Smooth muscle cell (in vitro differentiated cells): Measurements from ENCODE around the gene AADACL4. TPM values are rescaled to one million over a fixed set of nuclear protein-coding genes. Genes with fewer than 3 reads are reported as not detected.

ENCODE experiments used
- DNase-seq: peaks from one replicate; lab custom pipeline; 2025; ENCODE audit not compliant: unreplicated experiment; lab: John Stamatoyannopoulos, UW
- H2AFZ ChIP-seq: fragments of 200-600 bp; sonication (generic); 2 replicates; pipeline ENCODE4 v1.6.0; 2016; ENCODE audit warnings: antibody characterized with exemption, low read depth, mild to moderate bottlenecking
- H3F3A ChIP-seq: fragments of 200-600 bp; sonication (generic); 2 replicates; pipeline ENCODE4 v1.6.0; 2017; ENCODE audit warnings: antibody characterized with exemption, low read depth
- H3K27ac ChIP-seq: fragments of 200-600 bp; sonication (generic); 2 replicates; pipeline ENCODE4 v1.5.1; 2016; ENCODE audit warnings: low read depth, mild to moderate bottlenecking
- H3K27me3 ChIP-seq: fragments of 200-600 bp; sonication (generic); 2 replicates; pipeline ENCODE4 v1.6.1; 2016; ENCODE audit warnings: low read depth, mild to moderate bottlenecking
- H3K36me3 ChIP-seq: fragments of 200-600 bp; sonication (generic); 2 replicates; pipeline ENCODE4 v1.5.1; 2016; ENCODE audit warnings: low read depth
- H3K4me1 ChIP-seq: fragments of 200-600 bp; sonication (generic); 2 replicates; pipeline ENCODE4 v1.5.1; 2016; ENCODE audit warnings: low read depth
- H3K4me2 ChIP-seq: fragments of 200-600 bp; sonication (generic); 2 replicates; pipeline ENCODE4 v1.6.0; 2016; ENCODE audit warnings: mild to moderate bottlenecking
- H3K4me3 ChIP-seq: fragments of 200-600 bp; sonication (generic); 2 replicates; pipeline ENCODE4 v1.5.1; 2016; ENCODE audit warnings: mild to moderate bottlenecking
- H3K79me2 ChIP-seq: fragments of 200-600 bp; sonication (generic); 2 replicates; pipeline ENCODE4 v1.6.0; 2016; ENCODE audit warnings: low read depth, mild to moderate bottlenecking
- H3K9ac ChIP-seq: fragments of 200-600 bp; sonication (generic); 2 replicates; pipeline ENCODE4 v1.6.0; 2016; ENCODE audit warnings: low read depth
- H3K9me3 ChIP-seq: fragments of 200-600 bp; sonication (generic); replicated peaks from 2 replicates; pipeline ENCODE4 v1.5.1; 2016; ENCODE audit warnings: low read depth
- H4K20me1 ChIP-seq: fragments of 200-600 bp; sonication (generic); 2 replicates; pipeline ENCODE4 v1.6.0; 2016; ENCODE audit warnings: low read depth
- WGBS: methylation state at CpG from one replicate; pipeline ENCODE4 v1.1.7; 2016; ENCODE audit warnings: low lambda C conversion rate; 5-methylcytosine and 5-hydroxymethylcytosine counted together
- polyA plus RNA-seq: library from polyadenylated mRNA; unstranded; fragments of >200 nt; fragmentation: Nextera tagmentation; extraction: Ambion mirVana; gene quantifications from 2 replicates; pipeline ENCODE4 v1.2.1, GENCODE V29; 2016
- total RNA-seq: library from RNA; depleted of rRNA; stranded (reverse); fragments of >200 nt; gene quantifications from 2 replicates; pipeline ENCODE4 v1.2.3, GENCODE V29; 2014
- TF ChIP-seq, protein P1 (sequence below): fragments of 200-600 bp; sonication (generic); IDR thresholded peaks from 2 replicates; pipeline ENCODE4 v1.5.1; 2017; ENCODE audit warnings: borderline replicate concordance, mild to moderate bottlenecking, antibody characterized with exemption; ENCODE audit not compliant: insufficient read depth, poor library complexity, severe bottlenecking

AADACL4 gene
- total and polyA plus RNA-seq, 2 experiments from 2014 or later = not detected

DNA sequence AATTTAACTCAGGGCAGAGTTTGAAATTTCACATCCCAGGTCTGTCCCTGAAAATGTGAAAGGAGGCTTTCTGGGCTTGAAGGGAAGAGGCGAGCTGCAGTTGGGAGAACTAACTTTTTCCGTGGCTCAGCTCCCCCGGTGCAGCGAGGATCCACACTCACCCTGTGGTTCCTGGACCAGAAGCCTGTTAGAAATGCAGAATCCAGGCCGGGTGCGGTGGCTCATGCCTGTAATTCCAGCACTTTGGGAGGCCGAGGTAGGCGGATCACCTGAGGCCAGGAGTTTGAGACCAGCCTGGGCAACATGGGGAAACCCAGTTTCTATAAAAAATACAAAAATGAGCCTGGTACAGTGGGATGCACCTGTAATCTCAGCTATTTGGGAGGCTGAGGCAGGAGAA lies 23.0 kb upstream of the AADACL4 start:
- no peak for DNase-seq
- Histone ChIP-seq H3K27me3 (peaks cover 13% of the 10 kb centered on the region), H3K27ac (no peak overlapping the region), H2AFZ (no peak overlapping the region), H3K36me3 (no peaks in the 10 kb centered on the region), H3K79me2 (no peaks in the 10 kb centered on the region), H3K4me3 (no peak overlapping the region), H3K9ac (no peak overlapping the region), H3F3A (peaks cover 4% of the 10 kb centered on the region), H3K9me3 (no peaks in the 10 kb centered on the region), H3K4me2 (no peak overlapping the region), H4K20me1 (no peaks in the 10 kb centered on the region), H3K4me1 (peaks cover 24% of the 10 kb centered on the region)
- 88% methylated on average over 8 of the region's 8 CpGs for WGBS
- TF ChIP-seq, protein P1, sequence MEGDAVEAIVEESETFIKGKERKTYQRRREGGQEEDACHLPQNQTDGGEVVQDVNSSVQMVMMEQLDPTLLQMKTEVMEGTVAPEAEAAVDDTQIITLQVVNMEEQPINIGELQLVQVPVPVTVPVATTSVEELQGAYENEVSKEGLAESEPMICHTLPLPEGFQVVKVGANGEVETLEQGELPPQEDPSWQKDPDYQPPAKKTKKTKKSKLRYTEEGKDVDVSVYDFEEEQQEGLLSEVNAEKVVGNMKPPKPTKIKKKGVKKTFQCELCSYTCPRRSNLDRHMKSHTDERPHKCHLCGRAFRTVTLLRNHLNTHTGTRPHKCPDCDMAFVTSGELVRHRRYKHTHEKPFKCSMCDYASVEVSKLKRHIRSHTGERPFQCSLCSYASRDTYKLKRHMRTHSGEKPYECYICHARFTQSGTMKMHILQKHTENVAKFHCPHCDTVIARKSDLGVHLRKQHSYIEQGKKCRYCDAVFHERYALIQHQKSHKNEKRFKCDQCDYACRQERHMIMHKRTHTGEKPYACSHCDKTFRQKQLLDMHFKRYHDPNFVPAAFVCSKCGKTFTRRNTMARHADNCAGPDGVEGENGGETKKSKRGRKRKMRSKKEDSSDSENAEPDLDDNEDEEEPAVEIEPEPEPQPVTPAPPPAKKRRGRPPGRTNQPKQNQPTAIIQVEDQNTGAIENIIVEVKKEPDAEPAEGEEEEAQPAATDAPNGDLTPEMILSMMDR = no peak

DNA sequence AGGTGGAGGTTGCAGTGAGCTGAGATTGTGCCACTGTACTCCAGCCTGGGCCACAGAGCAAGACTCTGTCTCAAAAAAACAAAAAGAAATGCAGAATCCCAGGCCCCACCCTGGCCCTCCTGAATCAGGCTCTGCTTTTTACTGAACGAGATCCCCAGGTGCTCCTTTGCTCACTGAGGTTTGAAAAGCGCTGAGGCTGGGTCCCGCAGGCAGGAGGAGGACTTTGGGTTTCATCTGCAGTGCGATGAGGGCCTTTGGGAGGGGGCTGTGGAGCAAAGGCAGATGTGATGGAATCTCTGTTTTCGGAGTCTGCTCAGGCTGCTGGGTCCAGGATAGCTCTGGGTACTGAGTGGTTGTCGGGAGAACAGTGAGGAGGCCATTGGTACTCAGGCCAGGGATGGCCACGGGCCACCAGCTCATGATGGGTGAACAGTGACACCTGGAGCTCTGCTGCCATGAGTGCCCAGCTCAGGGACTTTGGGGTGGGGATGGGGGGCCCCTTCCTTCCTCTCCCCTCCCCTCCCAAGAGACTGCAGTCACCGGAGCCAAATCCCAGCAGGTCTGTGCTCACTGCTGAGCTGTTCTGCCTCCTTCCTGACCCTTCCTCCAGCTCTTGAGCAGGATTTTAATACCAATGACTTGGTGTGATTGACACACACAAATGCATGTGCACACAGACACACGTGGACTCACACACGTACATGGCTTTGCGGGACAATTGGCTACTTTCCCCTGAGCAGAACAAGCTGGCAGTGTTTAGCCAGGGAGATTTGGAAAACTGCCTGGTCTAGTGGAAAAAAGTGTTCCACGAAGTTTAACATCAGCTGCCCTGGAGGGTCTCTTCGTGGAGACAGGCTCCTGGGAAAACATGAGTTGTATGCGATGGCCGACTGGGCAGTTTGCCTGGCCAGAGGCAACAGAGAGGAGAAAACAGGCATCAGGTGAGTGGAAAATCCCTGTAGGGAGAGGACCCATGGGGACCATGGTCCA lies 22.2 kb upstream of the AADACL4 start:
- no peak overlapping the region for H2AFZ ChIP-seq
- DNase-seq = no peak

DNA sequence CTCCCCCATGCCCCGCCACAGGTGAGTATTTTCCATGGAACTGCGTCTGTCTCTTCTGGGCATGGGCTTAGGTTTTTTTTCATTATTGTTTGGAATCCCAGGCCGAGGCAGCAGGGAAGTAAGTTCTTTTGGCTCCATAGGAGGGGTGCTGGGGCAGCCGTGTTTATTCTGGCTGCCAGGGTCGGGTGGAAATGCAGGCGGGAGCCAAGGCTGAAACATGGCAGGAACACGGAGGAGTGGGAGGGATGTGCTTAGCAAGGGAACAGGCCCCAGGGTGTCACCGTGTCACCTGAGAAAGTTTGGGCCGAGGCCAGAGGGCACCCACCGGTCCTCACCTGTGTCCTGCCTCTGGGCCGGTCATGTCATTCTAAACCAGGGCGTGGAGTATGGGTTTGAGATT lies 21.4 kb upstream of the AADACL4 start:
- TF ChIP-seq, protein P1 = no peak
- no peaks in the 10 kb centered on the region for H3K9me3 ChIP-seq
- H3K36me3 ChIP-seq = no peaks in the 10 kb centered on the region
- H3K79me2 ChIP-seq = no peaks in the 10 kb centered on the region
- no peak overlapping the region for H3K9ac ChIP-seq
- 93% methylated on average over 12 of the region's 12 CpGs for WGBS
- H3K27ac ChIP-seq = no peak overlapping the region
- no peak for DNase-seq
- peaks cover 9% of the 10 kb centered on the region for H3K4me1 ChIP-seq
- H3K4me2 ChIP-seq = no peak overlapping the region
- no peaks in the 10 kb centered on the region for H4K20me1 ChIP-seq
- no peak overlapping the region for H3K4me3 ChIP-seq
- no peak overlapping the region for H2AFZ ChIP-seq
- peaks cover 4% of the 10 kb centered on the region for H3F3A ChIP-seq
- peaks cover under 1% of the 10 kb centered on the region for H3K27me3 ChIP-seq

More for the DNA sequence above, 22.2 kb upstream of the AADACL4 start:
- no peaks in the 10 kb centered on the region for H4K20me1 ChIP-seq
- no peak overlapping the region for H3K4me2 ChIP-seq
- H3K4me1 ChIP-seq = peaks cover 17% of the 10 kb centered on the region
- H3K27me3 ChIP-seq = peaks cover 9% of the 10 kb centered on the region
- H3K36me3 ChIP-seq = no peaks in the 10 kb centered on the region
- 82% methylated on average over 15 of the region's 15 CpGs for WGBS
- no peak overlapping the region for H3K9ac ChIP-seq
- H3K79me2 ChIP-seq = no peaks in the 10 kb centered on the region
- peaks cover 4% of the 10 kb centered on the region for H3F3A ChIP-seq
- H3K9me3 ChIP-seq = no peaks in the 10 kb centered on the region
- H3K27ac ChIP-seq = no peak overlapping the region
- H3K4me3 ChIP-seq = no peak overlapping the region
- TF ChIP-seq, protein P1 = no peak
